T-helper 1 cell treated with Interleukin-12 subunit alpha and Interleukin-12 subunit beta and Interleukin-4 antibody, amounts not matched to agents 30 μg/mL and 1 μg/mL, for 36 hours (primary cell): ENCODE data around the gene AANAT.

Experiments
- H3K27ac Mint-ChIP-seq: one replicate; pipeline ENCODE4 v1.8.0; 2021; ENCODE audit warnings: mild to moderate bottlenecking, mixed read lengths
- H3K27me3 Mint-ChIP-seq: one replicate; pipeline ENCODE4 v1.8.0; 2021; ENCODE audit warnings: low read depth, mixed read lengths
- H3K36me3 Mint-ChIP-seq: one replicate; pipeline ENCODE4 v1.8.0; 2021; ENCODE audit warnings: low read depth, mixed read lengths
- H3K4me1 Mint-ChIP-seq: one replicate; pipeline ENCODE4 v1.8.0; 2021; ENCODE audit warnings: low read depth, mixed read lengths
- H3K4me3 Mint-ChIP-seq: one replicate; pipeline ENCODE4 v1.8.0; 2021; ENCODE audit warnings: mild to moderate bottlenecking, moderate library complexity, mixed read lengths
- H3K9me3 Mint-ChIP-seq: one replicate; pipeline ENCODE4 v1.8.0; 2021; ENCODE audit warnings: mixed read lengths

AANAT gene

GRCh38 chr17:76480632-76481031 is 13.2 kb downstream of the AANAT start:
- Mint-ChIP-seq H3K27ac (peak overlapping the region; percentile 59), H3K27me3 (no peaks in the 10 kb centered on the region), H3K9me3 (no peaks in the 10 kb centered on the region), H3K4me1 (peaks cover 8% of the 10 kb centered on the region), H3K36me3 (peaks cover 29% of the 10 kb centered on the region), H3K4me3 (no peak overlapping the region)

DNA sequence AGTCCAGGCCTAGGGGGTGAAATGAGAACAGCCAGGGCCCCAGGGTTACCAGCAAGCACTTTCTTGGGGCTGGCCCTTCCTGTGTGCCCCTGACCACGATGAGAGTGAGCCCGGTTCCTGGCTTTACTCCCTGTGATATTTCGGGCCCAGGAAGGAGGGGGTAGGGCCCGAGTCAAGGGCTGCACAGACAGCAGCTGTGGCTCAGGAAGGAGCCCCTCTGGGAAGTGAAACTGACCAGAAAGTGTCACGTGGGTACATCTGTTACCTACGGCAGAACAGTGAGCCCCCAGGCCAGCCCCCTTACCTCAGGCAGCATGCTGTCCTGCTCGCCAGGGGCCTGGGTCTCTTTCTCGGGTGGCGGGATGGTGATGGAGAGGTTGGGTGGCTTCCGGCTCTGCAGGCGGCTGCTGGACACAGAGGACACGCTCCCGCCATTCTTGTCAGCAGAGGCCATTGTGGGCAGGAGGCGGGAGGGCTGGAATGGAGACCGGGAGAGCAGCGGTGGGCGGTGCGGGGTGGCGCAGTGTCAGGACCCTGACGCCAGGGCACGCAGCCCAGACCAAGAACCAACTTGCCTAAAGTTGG is 13.8 kb downstream of the AANAT start:
- Mint-ChIP-seq H3K36me3 (peaks cover 29% of the 10 kb centered on the region), H3K4me1 (peaks cover 10% of the 10 kb centered on the region), H3K9me3 (no peaks in the 10 kb centered on the region), H3K27me3 (no peaks in the 10 kb centered on the region), H3K4me3 (no peak overlapping the region), H3K27ac (no peak overlapping the region)

DNA sequence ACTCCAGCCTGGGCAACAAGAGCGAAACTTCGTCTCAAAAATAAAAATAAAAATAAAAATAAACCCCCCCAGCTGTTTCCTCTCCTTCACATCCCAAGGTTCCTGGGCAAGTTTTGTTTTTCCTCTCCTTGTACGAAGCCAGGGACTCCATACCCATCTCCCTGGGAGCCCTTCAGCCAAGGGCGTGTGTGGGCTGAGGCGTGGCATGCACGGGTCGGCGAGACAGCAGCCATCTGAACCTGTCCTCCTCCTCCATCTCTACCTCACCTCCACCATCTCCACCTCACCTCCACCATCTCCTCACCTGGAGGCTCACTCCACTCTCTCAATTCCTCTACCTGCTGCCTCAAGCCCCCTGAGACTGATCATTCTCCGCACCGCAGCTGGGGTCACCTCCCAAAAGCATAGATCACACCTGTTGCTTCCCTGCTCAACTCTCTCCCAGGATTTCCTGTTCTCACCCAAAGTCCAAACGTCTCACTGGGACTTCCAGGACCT is 16.9 kb downstream of the AANAT start:
- Mint-ChIP-seq H3K27me3 (no peaks in the 10 kb centered on the region), H3K27ac (no peak overlapping the region), H3K4me3 (no peak overlapping the region), H3K36me3 (peaks cover 27% of the 10 kb centered on the region), H3K9me3 (no peaks in the 10 kb centered on the region), H3K4me1 (peaks cover 13% of the 10 kb centered on the region)

- peaks cover 21% of the 10 kb centered on the region for H3K4me1 Mint-ChIP-seq
- H3K9me3 Mint-ChIP-seq = no peaks in the 10 kb centered on the region
- H3K4me3 Mint-ChIP-seq = no peak overlapping the region
- H3K36me3 Mint-ChIP-seq = peaks cover 23% of the 10 kb centered on the region
- H3K27ac Mint-ChIP-seq = no peak overlapping the region
- H3K27me3 Mint-ChIP-seq = no peaks in the 10 kb centered on the region
Measured at GRCh38 chr17:76485569-76485968, 18.2 kb downstream of the AANAT start.

DNA sequence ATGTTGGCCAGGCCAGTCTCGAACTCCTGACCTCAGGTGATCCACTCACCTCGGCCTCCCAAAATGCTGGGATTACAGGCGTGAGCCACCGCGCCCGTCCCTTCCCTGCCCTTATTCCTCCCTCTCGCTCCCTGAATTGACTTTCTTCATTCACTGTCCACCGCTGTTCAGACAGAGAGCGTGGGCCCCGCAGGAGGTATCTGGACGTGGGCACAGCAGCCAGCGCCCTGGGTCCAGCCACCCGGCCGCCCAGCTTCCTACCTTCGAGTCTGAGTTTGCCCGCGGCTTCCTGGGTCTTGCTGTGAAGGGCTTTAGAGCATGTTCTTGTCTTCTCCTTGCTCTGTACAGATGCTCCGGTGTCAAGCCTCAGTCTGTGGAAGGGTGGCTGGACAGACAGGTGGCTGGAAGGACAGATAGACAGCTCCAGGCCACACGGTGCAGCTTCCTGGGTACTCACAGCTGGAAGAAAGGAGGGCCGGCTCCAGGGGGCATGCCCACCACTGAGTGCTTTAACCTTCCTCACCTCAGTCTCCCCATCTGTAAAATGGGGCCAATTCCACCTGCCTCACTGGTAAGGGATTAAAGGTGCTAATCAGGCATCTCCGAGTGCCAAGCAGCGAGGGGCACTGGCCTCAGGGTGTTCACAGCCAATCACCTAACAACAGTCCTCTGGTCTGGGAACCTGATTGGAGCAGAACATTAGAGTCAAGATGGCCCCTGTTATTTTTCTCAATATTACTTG is 20.2 kb downstream of the AANAT start:
- H3K27ac Mint-ChIP-seq = no peak overlapping the region
- no peaks in the 10 kb centered on the region for H3K27me3 Mint-ChIP-seq
- H3K4me1 Mint-ChIP-seq = peaks cover 27% of the 10 kb centered on the region
- H3K4me3 Mint-ChIP-seq = no peak overlapping the region
- peaks cover 16% of the 10 kb centered on the region for H3K36me3 Mint-ChIP-seq
- no peaks in the 10 kb centered on the region for H3K9me3 Mint-ChIP-seq

GRCh38 chr17:76490112-76490710 is 22.8 kb downstream of the AANAT start:
- H3K4me1 Mint-ChIP-seq = peaks cover 44% of the 10 kb centered on the region
- no peaks in the 10 kb centered on the region for H3K27me3 Mint-ChIP-seq
- H3K27ac Mint-ChIP-seq = peak overlapping the region; percentile 76
- no peaks in the 10 kb centered on the region for H3K9me3 Mint-ChIP-seq
- H3K36me3 Mint-ChIP-seq = peaks cover 9% of the 10 kb centered on the region
- no peak overlapping the region for H3K4me3 Mint-ChIP-seq

- H3K27ac Mint-ChIP-seq = peak overlapping the region; percentile 99
- peak overlapping the region; percentile 64 for H3K4me3 Mint-ChIP-seq
- no peaks in the 10 kb centered on the region for H3K9me3 Mint-ChIP-seq
- peaks cover 13% of the 10 kb centered on the region for H3K36me3 Mint-ChIP-seq
- no peaks in the 10 kb centered on the region for H3K27me3 Mint-ChIP-seq
- peaks cover 47% of the 10 kb centered on the region for H3K4me1 Mint-ChIP-seq
Measured at GRCh38 chr17:76491271-76492122, 24.1 kb downstream of the AANAT start.

GRCh38 chr17:76492123-76492988 is 25.0 kb downstream of the AANAT start:
- Mint-ChIP-seq H3K27ac (peak overlapping the region; percentile 99), H3K4me1 (peaks cover 54% of the 10 kb centered on the region), H3K9me3 (no peaks in the 10 kb centered on the region), H3K36me3 (peaks cover 15% of the 10 kb centered on the region), H3K27me3 (no peaks in the 10 kb centered on the region), H3K4me3 (peak overlapping the region; percentile 84)

- Mint-ChIP-seq H3K9me3 (no peaks in the 10 kb centered on the region), H3K27me3 (no peaks in the 10 kb centered on the region), H3K36me3 (peaks cover 10% of the 10 kb centered on the region), H3K4me3 (peak overlapping the region; percentile 84), H3K4me1 (peaks cover 57% of the 10 kb centered on the region), H3K27ac (peak overlapping the region; percentile 99)
Measured at GRCh38 chr17:76492989-76493501, 25.6 kb downstream of the AANAT start.

DNA sequence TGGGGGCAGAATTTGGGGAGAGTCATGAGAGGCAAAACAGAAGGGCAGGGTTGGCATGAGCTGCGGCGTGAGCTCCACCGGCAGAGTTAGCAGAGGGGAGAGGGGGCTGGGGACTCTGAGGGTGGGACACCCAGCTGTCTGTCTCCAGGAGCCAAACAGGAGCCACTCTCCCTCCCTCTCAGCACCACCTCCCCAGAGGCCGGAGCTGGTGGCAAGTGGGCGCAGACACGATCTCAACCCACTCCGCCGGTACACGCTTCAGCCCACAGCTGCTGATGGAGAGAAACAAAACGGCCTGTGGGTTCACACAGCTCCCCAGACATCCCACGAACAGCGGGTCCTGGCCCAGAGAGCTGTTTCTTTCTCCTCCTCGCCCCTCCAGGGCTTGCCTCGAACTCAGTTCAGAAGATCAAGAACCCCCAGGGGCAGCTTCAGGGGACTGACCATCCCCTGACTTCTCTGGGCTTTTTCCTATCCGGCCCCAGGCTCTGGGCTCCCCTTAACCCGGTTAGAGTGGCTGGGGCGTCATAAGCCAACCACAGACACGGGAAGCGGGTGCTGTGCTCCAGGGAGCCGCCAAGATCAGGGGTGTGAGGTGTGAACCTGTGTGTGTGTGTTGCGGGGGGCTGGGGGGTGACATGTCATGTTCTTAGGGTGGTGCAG is 26.2 kb downstream of the AANAT start:
- peaks cover 60% of the 10 kb centered on the region for H3K4me1 Mint-ChIP-seq
- H3K36me3 Mint-ChIP-seq = peaks cover 10% of the 10 kb centered on the region
- no peaks in the 10 kb centered on the region for H3K27me3 Mint-ChIP-seq
- peak overlapping the region; percentile 99 for H3K27ac Mint-ChIP-seq
- H3K9me3 Mint-ChIP-seq = no peaks in the 10 kb centered on the region
- peak overlapping the region; percentile 84 for H3K4me3 Mint-ChIP-seq

- no peaks in the 10 kb centered on the region for H3K27me3 Mint-ChIP-seq
- no peak overlapping the region for H3K4me3 Mint-ChIP-seq
- H3K36me3 Mint-ChIP-seq = peaks cover 12% of the 10 kb centered on the region
- no peaks in the 10 kb centered on the region for H3K9me3 Mint-ChIP-seq
- peak overlapping the region; percentile 20 for H3K27ac Mint-ChIP-seq
- peaks cover 57% of the 10 kb centered on the region for H3K4me1 Mint-ChIP-seq
Measured at GRCh38 chr17:76495663-76496400, 28.4 kb downstream of the AANAT start.

GRCh38 chr17:76496464-76496863 is 29.1 kb downstream of the AANAT start:
- Mint-ChIP-seq H3K27ac (peak overlapping the region; percentile 49), H3K9me3 (no peaks in the 10 kb centered on the region), H3K27me3 (no peaks in the 10 kb centered on the region), H3K36me3 (peaks cover 12% of the 10 kb centered on the region), H3K4me3 (no peak overlapping the region), H3K4me1 (peaks cover 58% of the 10 kb centered on the region)

DNA sequence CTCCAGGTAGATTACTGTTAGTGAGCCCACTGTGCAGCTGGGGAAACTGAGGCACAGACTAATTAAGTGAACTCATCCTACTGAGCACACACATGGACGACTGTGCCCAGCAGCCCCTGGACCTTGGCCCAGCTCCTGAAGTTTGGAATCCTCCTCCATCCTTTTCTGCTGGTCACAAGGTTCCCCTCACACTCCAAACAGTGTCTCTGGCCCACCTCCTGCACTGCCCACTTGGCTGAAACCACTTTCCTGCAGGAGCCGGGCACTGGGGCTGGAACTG is 30.2 kb downstream of the AANAT start:
- Mint-ChIP-seq H3K4me3 (no peak overlapping the region), H3K4me1 (peaks cover 59% of the 10 kb centered on the region), H3K27ac (peak overlapping the region; percentile 19)

More for the DNA sequence above, 30.2 kb downstream of the AANAT start:
- Mint-ChIP-seq H3K27me3 (no peaks in the 10 kb centered on the region), H3K9me3 (no peaks in the 10 kb centered on the region), H3K36me3 (peaks cover 12% of the 10 kb centered on the region)
